ENCODE measurements around the gene USH1G.

GRCh38 chr17:74916851-74917199, 6.2 kb downstream of the USH1G start:
- TF ChIP-seq CTCF (IDR thresholded peaks at IDR 0.05) (no peak), ZFX (IDR thresholded peaks at IDR 0.05; ENCODE audit: borderline replicate concordance) (no peak)
